ENCODE data around the gene FILIP1L. TPM values are rescaled to one million over a fixed set of nuclear protein-coding genes. Genes with fewer than 3 reads are reported as not detected.

The FILIP1L gene
- total and polyA plus RNA-seq, 2 experiments from 2014 or later, result 0.45 to 0.82 TPM

- H3K4me1 ChIP-seq (ENCODE audit: low read depth), result peaks cover 3% of the 10 kb centered on the region
Measured at GRCh38 chr3:100084100-100084806, 30.0 kb downstream of the FILIP1L start.

GRCh38 chr3:100083209-100083608 lies 31.1 kb downstream of the FILIP1L start:
- Histone ChIP-seq H3K4me1 (ENCODE audit: low read depth) (peaks cover 3% of the 10 kb centered on the region), H3K4me3 (no peak overlapping the region), H3K36me3 (no peaks in the 10 kb centered on the region), H3K9me3 (ENCODE audit: low read depth) (no peaks in the 10 kb centered on the region), H3K27me3 (no peaks in the 10 kb centered on the region), H3K27ac (no peak overlapping the region)
- no peak for DNase-seq (ENCODE audit: low read depth in 1 of 2, low spot score in 1 of 2)
- no peak for TF ChIP-seq CTCF (IDR thresholded peaks at IDR 0.05; ENCODE audit: low read depth, low read length)

More at GRCh38 chr3:100084100-100084806, 30.0 kb downstream of the FILIP1L start:
- no peaks in the 10 kb centered on the region for H3K36me3 ChIP-seq
- H3K27ac ChIP-seq, result no peak overlapping the region
- H3K4me3 ChIP-seq, result no peak overlapping the region
- H3K9me3 ChIP-seq (ENCODE audit: low read depth), result no peaks in the 10 kb centered on the region
- no peak for DNase-seq (ENCODE audit: low read depth in 1 of 2, low spot score in 1 of 2)
- TF ChIP-seq CTCF (IDR thresholded peaks at IDR 0.05; ENCODE audit: low read depth, low read length), result no peak
- H3K27me3 ChIP-seq, result no peaks in the 10 kb centered on the region

GRCh38 chr3:100082714-100083113 lies 31.6 kb downstream of the FILIP1L start:
- Histone ChIP-seq H3K36me3 (no peaks in the 10 kb centered on the region), H3K27ac (no peak overlapping the region), H3K27me3 (no peaks in the 10 kb centered on the region), H3K9me3 (ENCODE audit: low read depth) (no peaks in the 10 kb centered on the region), H3K4me3 (no peak overlapping the region), H3K4me1 (ENCODE audit: low read depth) (peaks cover 3% of the 10 kb centered on the region)
- no peak for TF ChIP-seq CTCF (IDR thresholded peaks at IDR 0.05; ENCODE audit: low read depth, low read length)
- no peak for DNase-seq (ENCODE audit: low read depth in 1 of 2, low spot score in 1 of 2)

- no peak for DNase-seq (ENCODE audit: low read depth in 1 of 2, low spot score in 1 of 2)
- no peak for TF ChIP-seq CTCF (IDR thresholded peaks at IDR 0.05; ENCODE audit: low read depth, low read length)
- H3K27ac ChIP-seq, result no peak overlapping the region
Measured at GRCh38 chr3:100081986-100082692, 32.2 kb downstream of the FILIP1L start.

GRCh38 chr3:100081311-100081710 lies 33.0 kb downstream of the FILIP1L start:
- H3K27me3 ChIP-seq, result no peaks in the 10 kb centered on the region
- no peak for TF ChIP-seq CTCF (IDR thresholded peaks at IDR 0.05; ENCODE audit: low read depth, low read length)
- no peak overlapping the region for H3K4me3 ChIP-seq
- H3K36me3 ChIP-seq, result no peaks in the 10 kb centered on the region
- H3K4me1 ChIP-seq (ENCODE audit: low read depth), result peaks cover 11% of the 10 kb centered on the region
- no peaks in the 10 kb centered on the region for H3K9me3 ChIP-seq (ENCODE audit: low read depth)
- DNase-seq (ENCODE audit: low read depth in 1 of 2, low spot score in 1 of 2), result no peak
- no peak overlapping the region for H3K27ac ChIP-seq

More at GRCh38 chr3:100081986-100082692, 32.2 kb downstream of the FILIP1L start:
- Histone ChIP-seq H3K36me3 (no peaks in the 10 kb centered on the region), H3K9me3 (ENCODE audit: low read depth) (no peaks in the 10 kb centered on the region), H3K27me3 (no peaks in the 10 kb centered on the region), H3K4me1 (ENCODE audit: low read depth) (peaks cover 3% of the 10 kb centered on the region), H3K4me3 (no peak overlapping the region)
